ENCODE data around the gene SLX4.

DNA sequence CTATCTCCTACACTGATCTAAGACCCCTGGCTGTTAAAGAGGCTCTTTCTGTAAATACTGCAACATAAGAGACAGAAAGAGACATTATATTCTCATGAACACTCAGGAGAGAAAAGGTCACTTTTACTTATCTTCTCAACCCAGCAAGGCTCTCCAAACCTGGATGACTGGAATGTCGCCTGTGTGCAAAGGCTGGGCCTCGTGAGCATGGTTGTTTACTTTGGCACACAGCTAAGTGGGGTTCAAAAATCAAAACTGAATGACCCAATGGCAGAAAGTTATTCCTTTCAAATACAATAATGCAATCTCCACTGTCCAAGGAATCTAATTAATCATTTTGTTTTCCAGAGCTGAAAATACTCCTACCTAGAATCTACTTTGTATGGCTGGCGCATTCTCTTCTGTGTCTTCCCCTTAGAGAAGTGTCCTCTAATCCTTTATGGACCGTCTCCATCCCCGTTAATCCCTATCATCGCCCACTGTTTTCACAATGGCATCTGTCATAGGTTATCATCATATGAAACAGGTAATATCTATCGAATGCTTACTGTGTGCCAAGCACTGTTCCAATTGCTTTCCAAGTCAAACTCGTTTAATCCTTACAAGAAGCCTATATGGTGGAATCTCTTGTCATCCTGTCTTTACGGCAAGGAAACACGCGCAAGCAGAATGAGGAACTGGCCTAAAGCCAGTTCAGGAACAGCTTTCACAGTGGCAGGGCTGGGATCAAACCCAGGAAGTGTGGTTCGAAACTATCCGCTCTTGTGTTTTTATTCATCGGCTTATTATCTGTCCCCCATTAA, 1.3 kb downstream of the SLX4 start:
- TF ChIP-seq, protein P1, sequence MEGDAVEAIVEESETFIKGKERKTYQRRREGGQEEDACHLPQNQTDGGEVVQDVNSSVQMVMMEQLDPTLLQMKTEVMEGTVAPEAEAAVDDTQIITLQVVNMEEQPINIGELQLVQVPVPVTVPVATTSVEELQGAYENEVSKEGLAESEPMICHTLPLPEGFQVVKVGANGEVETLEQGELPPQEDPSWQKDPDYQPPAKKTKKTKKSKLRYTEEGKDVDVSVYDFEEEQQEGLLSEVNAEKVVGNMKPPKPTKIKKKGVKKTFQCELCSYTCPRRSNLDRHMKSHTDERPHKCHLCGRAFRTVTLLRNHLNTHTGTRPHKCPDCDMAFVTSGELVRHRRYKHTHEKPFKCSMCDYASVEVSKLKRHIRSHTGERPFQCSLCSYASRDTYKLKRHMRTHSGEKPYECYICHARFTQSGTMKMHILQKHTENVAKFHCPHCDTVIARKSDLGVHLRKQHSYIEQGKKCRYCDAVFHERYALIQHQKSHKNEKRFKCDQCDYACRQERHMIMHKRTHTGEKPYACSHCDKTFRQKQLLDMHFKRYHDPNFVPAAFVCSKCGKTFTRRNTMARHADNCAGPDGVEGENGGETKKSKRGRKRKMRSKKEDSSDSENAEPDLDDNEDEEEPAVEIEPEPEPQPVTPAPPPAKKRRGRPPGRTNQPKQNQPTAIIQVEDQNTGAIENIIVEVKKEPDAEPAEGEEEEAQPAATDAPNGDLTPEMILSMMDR (IDR thresholded peaks at IDR 0.05) = no peak
- no peak for TF ChIP-seq EZH2 (IDR thresholded peaks at IDR 0.05; ENCODE audit: borderline replicate concordance, insufficient read depth, low read depth, low read length, poor library complexity, severe bottlenecking)
